Measurements from ENCODE around the gene MAGI1.
A peak's percentile ranks its signal among the peaks of the same experiment; 100 is the strongest.

Gene MAGI1

GRCh38 chr3:65785065-65785645 lies 253.6 kb downstream of the MAGI1 start:
- peak; percentile 3 for DNase-seq

- no peak for DNase-seq
Measured at GRCh38 chr3:65783117-65783516, 255.6 kb downstream of the MAGI1 start.

- no peak for DNase-seq
Measured at GRCh38 chr3:65781594-65781993, 257.1 kb downstream of the MAGI1 start.

- DNase-seq = no peak
Measured at GRCh38 chr3:65779390-65779789, 259.3 kb downstream of the MAGI1 start.

- no peak for DNase-seq
Measured at GRCh38 chr3:65778968-65779367, 259.8 kb downstream of the MAGI1 start.

GRCh38 chr3:65777050-65777449 lies 261.7 kb downstream of the MAGI1 start:
- DNase-seq = no peak

- no peak for DNase-seq
Measured at GRCh38 chr3:65776494-65776893, 262.2 kb downstream of the MAGI1 start.

GRCh38 chr3:65776081-65776480 lies 262.6 kb downstream of the MAGI1 start:
- DNase-seq = no peak

GRCh38 chr3:65772758-65773157 lies 266.0 kb downstream of the MAGI1 start:
- DNase-seq = no peak

- no peak for DNase-seq
Measured at GRCh38 chr3:65767551-65767950, 271.2 kb downstream of the MAGI1 start.

GRCh38 chr3:65762235-65762580 lies 276.5 kb downstream of the MAGI1 start:
- no peak for DNase-seq

- no peak for DNase-seq
Measured at GRCh38 chr3:65761446-65762234, 277.1 kb downstream of the MAGI1 start.

- DNase-seq = no peak
Measured at GRCh38 chr3:65758876-65759598, 279.7 kb downstream of the MAGI1 start.

- DNase-seq = no peak
Measured at GRCh38 chr3:65758438-65758837, 280.3 kb downstream of the MAGI1 start.

- no peak for DNase-seq
Measured at GRCh38 chr3:65752636-65753035, 286.1 kb downstream of the MAGI1 start.

GRCh38 chr3:65751123-65751700 lies 287.5 kb downstream of the MAGI1 start:
- no peak for DNase-seq

GRCh38 chr3:65749066-65749465 lies 289.7 kb downstream of the MAGI1 start:
- no peak for DNase-seq

- no peak for DNase-seq
Measured at GRCh38 chr3:65748326-65748725, 290.4 kb downstream of the MAGI1 start.

GRCh38 chr3:65746848-65747247 lies 291.9 kb downstream of the MAGI1 start:
- no peak for DNase-seq

- no peak for DNase-seq
Measured at GRCh38 chr3:65745306-65745705, 293.4 kb downstream of the MAGI1 start.

GRCh38 chr3:65742914-65743313 lies 295.8 kb downstream of the MAGI1 start:
- DNase-seq = no peak

- no peak for DNase-seq
Measured at GRCh38 chr3:65741540-65741939, 297.2 kb downstream of the MAGI1 start.

GRCh38 chr3:65739901-65740541 lies 298.7 kb downstream of the MAGI1 start:
- no peak for DNase-seq
